Tibial nerve (tissue), 3 donors: Measurements from ENCODE around the gene LRBA.

Experiments
- POLR2A ChIP-seq, 2 donors: fragments of 450-650 bp; IDR thresholded peaks; one replicate each; pipeline ENCODE4 v1.6.1; 2017; ENCODE audit warnings: antibody characterized with exemption in 2 of 2, mild to moderate bottlenecking in 2 of 2, moderate library complexity in 2 of 2
- TF ChIP-seq, protein P1 (sequence below), 5 experiments: fragments of 200-600 bp in 3 of 5; fragments of 450-650 bp in 2 of 5; sonication (generic) in 3 of 5; IDR thresholded peaks; one replicate each; pipeline ENCODE4 v1.5.1; 2016 to 2019; ENCODE audit warnings: antibody characterized with exemption in 5 of 5, mild to moderate bottlenecking in 3 of 5, moderate library complexity in 2 of 5

DNA sequence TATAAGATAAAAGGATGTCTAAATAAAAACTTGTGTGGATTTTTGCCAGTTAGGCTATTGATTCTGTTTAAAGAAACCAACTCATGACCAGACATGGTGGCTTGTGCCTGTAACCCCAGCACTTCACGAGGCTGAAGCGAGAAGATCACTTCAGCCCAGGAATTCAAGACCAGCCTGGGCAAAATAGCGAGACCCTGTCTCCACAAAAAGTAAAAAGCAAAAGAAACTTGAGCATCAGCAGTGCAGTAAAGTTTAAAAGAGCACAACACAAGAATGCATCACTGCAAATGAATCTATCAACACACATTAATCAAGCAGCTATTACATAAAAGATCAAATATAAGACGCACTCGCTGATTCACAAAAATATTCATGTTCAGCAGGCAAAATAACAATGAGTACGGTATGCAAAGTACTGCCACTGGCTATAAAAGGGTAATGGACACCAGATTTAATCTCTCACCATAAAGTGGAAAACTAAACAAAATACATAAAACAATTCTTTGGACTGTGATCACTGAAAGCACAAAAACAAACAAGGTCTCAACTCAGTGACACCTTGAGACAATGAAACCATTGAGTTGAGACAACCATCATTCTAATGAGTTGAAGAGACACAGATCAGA is 41.3 kb downstream of the LRBA start:
- TF ChIP-seq, protein P1, sequence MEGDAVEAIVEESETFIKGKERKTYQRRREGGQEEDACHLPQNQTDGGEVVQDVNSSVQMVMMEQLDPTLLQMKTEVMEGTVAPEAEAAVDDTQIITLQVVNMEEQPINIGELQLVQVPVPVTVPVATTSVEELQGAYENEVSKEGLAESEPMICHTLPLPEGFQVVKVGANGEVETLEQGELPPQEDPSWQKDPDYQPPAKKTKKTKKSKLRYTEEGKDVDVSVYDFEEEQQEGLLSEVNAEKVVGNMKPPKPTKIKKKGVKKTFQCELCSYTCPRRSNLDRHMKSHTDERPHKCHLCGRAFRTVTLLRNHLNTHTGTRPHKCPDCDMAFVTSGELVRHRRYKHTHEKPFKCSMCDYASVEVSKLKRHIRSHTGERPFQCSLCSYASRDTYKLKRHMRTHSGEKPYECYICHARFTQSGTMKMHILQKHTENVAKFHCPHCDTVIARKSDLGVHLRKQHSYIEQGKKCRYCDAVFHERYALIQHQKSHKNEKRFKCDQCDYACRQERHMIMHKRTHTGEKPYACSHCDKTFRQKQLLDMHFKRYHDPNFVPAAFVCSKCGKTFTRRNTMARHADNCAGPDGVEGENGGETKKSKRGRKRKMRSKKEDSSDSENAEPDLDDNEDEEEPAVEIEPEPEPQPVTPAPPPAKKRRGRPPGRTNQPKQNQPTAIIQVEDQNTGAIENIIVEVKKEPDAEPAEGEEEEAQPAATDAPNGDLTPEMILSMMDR (IDR thresholded peaks at IDR 0.05), result no peak
- no peak for TF ChIP-seq POLR2A (IDR thresholded peaks at IDR 0.05)
